Glomerular visceral epithelial cell (primary cell): ENCODE measurements around the gene CCR5AS.

Source experiments
- DNase-seq: peaks from one replicate; pipeline ENCODE4 v3.0.0-alpha.2; 2016; ENCODE audit errors: extremely low spot score

Gene CCR5AS

DNA sequence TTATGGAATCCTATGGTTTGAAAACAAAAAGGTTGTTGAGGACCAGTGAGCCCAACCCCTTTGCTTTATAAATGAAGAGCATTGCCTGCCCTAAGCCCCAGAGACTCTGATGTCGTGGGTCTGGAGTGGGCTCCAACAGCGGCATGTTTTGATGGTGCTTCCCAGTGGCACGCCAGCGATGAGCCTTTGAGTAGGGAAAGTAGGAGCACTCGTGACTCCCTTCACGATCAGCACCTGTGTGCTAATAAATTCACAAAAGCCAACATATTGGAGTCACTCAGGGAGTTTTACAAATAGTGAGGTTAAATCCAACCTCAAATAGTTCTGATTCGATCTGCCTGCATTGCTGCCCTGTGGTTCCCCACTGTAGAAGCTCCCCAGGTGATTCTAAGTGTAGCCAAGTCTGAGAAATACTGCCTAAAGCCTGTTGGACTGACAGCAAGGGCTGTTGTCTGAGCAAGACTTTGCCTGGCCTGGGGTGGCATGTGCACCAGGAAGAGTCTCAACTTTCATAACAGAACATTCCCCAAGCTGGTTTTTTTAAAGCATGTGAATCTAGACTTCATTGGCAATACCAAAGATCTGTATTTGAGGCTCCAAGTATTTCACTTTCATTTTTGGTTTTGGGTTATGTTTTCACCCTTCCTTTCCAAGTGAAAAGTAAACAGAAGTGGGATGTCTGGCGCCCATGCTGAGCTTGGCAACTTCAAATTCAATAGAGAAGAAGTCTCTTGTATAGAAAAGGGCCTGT lies 26.2 kb downstream of the CCR5AS start:
- no peak for DNase-seq

DNA sequence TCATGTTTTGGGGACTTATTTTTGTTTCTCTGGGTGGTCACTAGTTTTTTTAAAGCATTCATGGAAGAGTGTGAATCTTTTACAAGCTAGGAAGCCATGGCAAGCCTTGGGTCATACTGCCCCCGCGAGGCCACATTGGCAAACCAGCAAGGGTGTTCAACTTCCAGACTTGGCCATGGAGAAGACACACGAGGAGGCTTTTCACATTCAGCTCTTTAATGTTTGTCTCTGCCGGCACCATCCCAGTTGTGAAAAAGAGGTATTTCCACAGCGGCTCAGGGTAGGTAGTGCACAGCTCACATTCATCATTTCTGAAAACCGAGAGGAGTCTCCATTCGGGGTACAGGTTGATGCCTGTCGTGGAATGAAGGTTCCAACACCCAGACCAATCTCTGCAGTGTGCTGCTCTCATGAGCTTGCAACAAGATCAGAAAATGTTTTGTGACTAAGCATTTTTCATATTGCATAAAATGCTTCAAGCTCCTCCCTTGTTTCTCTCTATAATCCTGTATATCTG lies 28.4 kb downstream of the CCR5AS start:
- DNase-seq, result peak; percentile 30

DNA sequence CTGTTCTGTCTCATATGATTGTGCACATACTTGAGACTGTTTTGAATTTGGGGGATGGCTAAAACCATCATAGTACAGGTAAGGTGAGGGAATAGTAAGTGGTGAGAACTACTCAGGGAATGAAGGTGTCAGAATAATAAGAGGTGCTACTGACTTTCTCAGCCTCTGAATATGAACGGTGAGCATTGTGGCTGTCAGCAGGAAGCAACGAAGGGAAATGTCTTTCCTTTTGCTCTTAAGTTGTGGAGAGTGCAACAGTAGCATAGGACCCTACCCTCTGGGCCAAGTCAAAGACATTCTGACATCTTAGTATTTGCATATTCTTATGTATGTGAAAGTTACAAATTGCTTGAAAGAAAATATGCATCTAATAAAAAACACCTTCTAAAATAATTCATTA lies 31.1 kb downstream of the CCR5AS start:
- DNase-seq, result no peak

DNA sequence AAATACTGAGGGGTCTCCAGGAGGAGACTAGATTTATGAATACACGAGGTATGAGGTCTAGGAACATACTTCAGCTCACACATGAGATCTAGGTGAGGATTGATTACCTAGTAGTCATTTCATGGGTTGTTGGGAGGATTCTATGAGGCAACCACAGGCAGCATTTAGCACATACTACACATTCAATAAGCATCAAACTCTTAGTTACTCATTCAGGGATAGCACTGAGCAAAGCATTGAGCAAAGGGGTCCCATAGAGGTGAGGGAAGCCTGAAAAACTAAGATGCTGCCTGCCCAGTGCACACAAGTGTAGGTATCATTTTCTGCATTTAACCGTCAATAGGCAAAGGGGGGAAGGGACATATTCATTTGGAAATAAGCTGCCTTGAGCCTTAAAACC lies 31.6 kb downstream of the CCR5AS start:
- DNase-seq, result no peak

DNA sequence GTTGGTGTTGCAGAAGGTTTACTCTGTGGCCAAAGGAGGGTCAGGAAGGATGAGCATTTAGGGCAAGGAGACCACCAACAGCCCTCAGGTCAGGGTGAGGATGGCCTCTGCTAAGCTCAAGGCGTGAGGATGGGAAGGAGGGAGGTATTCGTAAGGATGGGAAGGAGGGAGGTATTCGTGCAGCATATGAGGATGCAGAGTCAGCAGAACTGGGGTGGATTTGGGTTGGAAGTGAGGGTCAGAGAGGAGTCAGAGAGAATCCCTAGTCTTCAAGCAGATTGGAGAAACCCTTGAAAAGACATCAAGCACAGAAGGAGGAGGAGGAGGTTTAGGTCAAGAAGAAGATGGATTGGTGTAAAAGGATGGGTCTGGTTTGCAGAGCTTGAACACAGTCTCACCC lies 32.1 kb downstream of the CCR5AS start:
- no peak for DNase-seq

DNA sequence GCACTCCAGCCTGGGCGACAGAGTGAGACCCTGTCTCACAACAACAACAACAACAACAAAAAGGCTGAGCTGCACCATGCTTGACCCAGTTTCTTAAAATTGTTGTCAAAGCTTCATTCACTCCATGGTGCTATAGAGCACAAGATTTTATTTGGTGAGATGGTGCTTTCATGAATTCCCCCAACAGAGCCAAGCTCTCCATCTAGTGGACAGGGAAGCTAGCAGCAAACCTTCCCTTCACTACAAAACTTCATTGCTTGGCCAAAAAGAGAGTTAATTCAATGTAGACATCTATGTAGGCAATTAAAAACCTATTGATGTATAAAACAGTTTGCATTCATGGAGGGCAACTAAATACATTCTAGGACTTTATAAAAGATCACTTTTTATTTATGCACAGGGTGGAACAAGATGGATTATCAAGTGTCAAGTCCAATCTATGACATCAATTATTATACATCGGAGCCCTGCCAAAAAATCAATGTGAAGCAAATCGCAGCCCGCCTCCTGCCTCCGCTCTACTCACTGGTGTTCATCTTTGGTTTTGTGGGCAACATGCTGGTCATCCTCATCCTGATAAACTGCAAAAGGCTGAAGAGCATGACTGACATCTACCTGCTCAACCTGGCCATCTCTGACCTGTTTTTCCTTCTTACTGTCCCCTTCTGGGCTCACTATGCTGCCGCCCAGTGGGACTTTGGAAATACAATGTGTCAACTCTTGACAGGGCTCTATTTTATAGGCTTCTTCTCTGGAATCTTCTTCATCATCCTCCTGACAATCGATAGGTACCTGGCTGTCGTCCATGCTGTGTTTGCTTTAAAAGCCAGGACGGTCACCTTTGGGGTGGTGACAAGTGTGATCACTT lies 34.1 kb downstream of the CCR5AS start:
- no peak for DNase-seq

DNA sequence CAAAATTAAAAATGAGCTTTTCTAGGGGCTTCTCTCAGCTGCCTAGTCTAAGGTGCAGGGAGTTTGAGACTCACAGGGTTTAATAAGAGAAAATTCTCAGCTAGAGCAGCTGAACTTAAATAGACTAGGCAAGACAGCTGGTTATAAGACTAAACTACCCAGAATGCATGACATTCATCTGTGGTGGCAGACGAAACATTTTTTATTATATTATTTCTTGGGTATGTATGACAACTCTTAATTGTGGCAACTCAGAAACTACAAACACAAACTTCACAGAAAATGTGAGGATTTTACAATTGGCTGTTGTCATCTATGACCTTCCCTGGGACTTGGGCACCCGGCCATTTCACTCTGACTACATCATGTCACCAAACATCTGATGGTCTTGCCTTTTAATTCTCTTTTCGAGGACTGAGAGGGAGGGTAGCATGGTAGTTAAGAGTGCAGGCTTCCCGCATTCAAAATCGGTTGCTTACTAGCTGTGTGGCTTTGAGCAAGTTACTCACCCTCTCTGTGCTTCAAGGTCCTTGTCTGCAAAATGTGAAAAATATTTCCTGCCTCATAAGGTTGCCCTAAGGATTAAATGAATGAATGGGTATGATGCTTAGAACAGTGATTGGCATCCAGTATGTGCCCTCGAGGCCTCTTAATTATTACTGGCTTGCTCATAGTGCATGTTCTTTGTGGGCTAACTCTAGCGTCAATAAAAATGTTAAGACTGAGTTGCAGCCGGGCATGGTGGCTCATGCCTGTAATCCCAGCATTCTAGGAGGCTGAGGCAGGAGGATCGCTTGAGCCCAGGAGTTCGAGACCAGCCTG lies 35.1 kb downstream of the CCR5AS start:
- DNase-seq, result no peak

DNA sequence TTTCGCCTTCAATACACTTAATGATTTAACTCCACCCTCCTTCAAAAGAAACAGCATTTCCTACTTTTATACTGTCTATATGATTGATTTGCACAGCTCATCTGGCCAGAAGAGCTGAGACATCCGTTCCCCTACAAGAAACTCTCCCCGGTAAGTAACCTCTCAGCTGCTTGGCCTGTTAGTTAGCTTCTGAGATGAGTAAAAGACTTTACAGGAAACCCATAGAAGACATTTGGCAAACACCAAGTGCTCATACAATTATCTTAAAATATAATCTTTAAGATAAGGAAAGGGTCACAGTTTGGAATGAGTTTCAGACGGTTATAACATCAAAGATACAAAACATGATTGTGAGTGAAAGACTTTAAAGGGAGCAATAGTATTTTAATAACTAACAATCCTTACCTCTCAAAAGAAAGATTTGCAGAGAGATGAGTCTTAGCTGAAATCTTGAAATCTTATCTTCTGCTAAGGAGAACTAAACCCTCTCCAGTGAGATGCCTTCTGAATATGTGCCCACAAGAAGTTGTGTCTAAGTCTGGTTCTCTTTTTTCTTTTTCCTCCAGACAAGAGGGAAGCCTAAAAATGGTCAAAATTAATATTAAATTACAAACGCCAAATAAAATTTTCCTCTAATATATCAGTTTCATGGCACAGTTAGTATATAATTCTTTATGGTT lies 35.9 kb downstream of the CCR5AS start, which contains the start of gene CCR5:
TSS of gene CCR5 (plus strand) at position 108 of the 680 bp plus-strand sequence. CDS start 1,957 bp downstream, outside the sequence.
- no peak for DNase-seq

DNA sequence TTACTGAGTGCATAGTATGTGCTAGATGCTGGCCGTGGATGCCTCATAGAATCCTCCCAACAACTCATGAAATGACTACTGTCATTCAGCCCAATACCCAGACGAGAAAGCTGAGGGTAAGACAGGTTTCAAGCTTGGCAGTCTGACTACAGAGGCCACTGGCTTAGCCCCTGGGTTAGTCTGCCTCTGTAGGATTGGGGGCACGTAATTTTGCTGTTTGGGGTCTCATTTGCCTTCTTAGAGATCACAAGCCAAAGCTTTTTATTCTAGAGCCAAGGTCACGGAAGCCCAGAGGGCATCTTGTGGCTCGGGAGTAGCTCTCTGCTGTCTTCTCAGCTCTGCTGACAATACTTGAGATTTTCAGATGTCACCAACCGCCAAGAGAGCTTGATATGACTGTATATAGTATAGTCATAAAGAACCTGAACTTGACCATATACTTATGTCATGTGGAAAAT lies 37.2 kb downstream of the CCR5AS start:
- no peak for DNase-seq

DNA sequence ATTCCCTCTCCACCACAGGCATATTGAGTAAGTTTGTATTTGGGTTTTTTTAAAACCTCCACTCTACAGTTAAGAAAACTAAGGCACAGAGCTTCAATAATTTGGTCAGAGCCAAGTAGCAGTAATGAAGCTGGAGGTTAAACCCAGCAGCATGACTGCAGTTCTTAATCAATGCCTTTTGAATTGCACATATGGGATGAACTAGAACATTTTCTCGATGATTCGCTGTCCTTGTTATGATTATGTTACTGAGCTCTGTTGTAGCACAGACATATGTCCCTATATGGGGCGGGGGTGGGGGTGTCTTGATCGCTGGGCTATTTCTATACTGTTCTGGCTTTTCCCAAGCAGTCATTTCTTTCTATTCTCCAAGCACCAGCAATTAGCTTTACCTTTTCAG lies 37.7 kb downstream of the CCR5AS start:
- DNase-seq, result no peak

DNA sequence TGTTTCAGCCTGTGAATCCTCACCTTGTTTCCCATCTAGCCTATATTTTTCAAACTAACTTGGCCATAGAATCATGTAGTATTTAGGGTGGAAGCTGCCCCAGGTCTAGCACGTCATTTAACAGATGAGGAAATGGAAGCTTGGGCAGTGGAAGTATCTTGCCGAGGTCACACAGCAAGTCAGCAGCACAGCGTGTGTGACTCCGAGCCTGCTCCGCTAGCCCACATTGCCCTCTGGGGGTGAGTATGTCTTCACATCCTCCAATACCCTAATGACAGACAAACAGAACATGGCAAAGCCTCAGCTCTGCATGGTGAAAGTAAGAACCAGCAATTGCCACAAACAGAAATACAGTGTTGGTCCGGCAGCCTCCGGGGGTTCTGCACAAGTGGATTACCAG lies 38.3 kb downstream of the CCR5AS start:
- no peak for DNase-seq

DNA sequence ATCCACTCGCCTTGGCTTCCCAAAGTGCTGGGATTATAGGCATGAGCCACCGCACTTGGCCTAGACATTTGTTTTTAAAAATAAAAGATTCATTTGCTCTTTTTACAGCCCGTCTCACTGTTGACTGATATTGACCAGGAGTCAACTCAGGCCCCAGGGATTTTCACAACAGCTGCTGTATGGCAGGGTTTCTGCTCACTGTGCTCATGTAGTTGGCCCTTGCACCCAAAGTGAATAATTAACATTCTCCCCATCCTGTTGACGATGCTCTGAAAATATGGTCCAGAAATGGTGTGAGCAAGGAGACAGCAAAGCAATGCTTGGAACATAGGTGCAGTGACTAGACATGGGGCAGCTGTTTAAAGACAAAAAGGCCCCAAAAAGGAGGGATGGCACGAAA lies 39.1 kb downstream of the CCR5AS start:
- no peak for DNase-seq

DNA sequence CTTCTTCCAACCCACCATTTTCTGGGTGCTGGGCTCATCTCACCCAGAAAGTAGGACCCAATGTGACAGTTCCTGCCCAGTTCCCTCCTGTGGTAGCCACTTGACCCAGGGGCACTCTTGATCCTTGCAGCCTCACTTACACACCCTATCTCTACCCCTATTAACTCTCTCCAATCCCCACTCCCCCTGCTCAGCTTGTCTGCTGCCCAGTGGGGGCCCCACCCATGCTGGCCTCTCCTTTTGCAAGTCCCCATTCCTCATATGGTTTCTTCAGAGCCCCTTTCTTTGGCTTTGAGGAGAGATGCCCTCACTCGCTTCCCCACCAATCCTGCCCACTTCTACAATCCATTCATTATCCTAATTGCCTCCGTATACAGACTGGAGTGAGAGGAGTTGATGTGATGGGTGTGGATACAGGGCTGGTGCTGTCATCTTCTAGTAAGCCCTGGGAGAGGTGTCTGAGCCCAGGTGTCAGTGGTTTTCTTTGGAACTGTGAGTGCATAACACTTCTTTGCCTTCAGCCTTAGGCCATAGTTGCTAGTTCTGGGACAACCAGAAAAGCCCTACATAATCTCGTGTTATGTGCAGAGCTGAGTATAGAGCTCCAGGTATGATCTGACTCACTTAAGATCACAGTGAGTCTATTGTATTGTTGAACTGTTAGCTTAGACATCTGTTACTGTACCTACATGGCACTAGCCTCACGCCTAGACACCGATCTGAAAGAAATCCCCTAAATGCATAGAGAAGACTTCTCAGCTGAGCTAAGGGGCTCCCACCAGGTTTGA lies 40.9 kb downstream of the CCR5AS start:
- DNase-seq, result no peak

DNA sequence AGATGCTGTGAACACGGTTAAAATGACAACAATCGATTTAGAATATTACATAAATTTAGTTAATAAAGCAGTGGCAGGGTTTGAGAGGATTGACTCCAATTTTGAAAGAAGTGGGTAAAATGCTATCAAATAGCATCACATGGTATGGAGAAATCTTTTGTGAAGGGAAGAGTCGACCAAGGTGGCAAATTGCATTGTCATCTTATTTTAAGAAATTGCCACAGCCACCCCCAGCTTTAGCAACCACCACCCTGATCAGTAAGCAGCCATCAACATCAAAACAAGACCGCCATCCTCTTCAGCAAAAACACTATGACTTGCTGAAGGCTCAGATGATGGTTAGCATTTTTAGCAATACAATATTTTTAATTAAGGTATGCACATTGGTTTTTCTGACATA lies 41.8 kb downstream of the CCR5AS start:
- no peak for DNase-seq

DNA sequence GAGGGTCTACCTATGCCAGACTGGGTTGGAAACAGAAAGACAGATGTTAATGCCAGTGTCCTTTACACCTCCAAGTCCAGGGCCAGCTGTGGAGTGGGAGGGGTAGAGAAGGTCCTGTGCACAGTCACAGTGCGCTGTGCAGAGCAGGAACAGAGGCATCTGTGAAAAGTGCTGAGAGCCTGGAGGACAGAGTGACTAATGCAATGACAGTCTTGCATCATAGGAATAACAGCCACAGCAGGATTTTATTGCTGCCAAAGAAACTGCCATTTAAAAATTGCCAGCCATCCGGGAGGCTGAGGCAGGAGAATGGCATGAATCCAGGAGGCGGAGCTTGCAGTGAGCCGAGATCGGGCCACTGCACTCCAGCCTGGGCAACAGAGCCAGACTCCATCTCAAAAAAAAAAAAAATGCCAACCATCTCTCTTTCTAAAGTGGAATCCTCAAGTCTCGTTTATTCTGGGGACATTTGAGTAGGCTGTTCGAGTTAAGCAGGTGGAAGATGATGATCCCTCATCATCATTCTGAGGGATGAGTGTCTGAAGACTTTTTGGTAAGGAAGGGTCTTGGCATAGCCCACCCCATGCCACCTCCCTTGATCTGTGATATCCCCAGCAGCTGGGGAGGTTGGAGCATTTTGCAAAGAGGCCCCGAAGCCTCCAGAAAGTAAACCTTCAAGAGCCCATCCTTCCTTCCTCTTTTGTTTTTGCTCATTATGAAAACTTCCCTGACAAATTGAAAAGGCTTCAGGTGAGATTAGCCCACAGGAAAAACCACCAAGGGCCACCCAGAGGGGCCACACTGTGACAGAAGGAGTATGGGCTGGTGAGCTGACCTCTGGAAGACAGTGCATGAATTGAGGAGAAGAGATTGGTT lies 45.2 kb downstream of the CCR5AS start:
- no peak for DNase-seq

DNA sequence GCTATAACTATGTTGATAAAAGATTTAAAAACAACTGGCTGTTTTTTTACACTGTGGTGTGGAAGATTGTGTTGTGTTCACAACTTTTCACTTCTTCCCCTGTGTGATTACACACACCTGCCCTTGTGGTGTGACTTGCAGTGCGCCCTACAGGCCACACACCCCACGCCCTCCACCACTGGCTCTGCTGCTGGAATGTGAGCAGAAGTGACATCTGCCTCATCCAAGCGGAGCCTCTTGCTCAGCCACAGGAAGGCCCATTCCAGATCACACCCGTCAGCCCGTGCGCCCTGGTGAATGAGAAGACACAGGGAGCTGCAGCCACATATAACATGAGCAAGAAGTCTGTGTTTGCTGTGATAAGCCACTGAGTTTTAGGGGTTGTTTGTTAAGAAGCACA lies 46.0 kb downstream of the CCR5AS start:
- DNase-seq, result no peak

DNA sequence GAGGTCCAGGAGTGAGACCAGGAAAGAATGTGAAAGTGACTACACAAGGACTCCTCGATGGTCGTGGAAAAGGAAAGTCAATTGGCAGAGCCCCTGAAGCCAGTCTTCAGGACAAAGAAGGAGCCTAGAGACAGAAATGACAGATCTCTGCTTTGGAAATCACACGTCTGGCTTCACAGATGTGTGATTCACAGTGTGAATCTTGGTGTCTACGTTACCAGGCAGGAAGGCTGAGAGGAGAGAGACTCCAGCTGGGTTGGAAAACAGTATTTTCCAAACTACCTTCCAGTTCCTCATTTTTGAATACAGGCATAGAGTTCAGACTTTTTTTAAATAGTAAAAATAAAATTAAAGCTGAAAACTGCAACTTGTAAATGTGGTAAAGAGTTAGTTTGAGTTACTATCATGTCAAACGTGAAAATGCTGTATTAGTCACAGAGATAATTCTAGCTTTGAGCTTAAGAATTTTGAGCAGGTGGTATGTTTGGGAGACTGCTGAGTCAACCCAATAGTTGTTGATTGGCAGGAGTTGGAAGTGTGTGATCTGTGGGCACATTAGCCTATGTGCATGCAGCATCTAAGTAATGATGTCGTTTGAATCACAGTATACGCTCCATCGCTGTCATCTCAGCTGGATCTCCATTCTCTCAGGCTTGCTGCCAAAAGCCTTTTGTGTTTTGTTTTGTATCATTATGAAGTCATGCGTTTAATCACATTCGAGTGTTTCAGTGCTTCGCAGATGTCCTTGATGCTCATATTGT lies 47.0 kb downstream of the CCR5AS start:
- DNase-seq, result peak; percentile 4

DNA sequence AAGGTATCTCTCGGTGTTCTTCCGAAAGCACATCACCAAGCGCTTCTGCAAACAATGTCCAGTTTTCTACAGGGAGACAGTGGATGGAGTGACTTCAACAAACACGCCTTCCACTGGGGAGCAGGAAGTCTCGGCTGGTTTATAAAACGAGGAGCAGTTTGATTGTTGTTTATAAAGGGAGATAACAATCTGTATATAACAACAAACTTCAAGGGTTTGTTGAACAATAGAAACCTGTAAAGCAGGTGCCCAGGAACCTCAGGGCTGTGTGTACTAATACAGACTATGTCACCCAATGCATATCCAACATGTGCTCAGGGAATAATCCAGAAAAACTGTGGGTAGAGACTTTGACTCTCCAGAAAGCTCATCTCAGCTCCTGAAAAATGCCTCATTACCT lies 48.4 kb downstream of the CCR5AS start:
- no peak for DNase-seq

DNA sequence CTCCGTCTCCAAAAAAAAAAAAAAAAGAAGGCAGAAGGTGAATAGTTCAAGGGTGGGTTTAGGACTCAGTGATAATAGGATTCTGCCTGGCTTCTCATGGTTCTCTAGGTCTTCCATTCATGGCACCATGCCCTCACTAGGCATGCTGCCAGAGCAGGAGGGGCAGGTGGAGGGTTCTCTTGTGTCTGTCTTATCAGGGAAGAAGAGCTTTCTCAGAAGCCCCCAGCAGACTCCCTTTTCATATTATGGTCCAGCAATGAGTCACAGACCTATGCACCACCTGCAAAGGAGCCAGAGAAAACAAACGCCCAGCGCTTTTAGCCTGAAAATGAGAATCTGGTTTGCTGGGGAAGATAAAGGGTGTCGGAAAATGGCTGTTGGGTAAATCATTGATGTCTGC lies 50.0 kb downstream of the CCR5AS start:
- DNase-seq, result no peak
